ENCODE data around the gene EFNA5.

DNA sequence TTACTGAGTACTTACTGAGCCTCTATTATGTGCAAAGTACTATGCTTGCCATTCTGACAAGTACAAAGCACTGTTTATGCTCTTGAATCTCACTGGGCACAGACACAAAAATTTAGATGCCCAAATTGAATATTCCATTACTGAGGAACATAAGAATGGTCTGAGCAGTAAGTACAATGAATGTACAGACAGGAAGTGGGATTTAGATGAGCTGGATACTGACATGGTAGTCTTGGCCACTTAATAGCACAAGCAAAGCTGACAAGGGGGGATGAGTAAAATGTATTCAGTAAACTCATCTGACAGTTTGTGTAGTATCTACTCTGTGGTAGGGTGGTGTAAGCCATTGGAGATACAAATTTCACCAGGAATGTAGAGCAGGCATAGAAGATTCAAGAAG, 132.4 kb downstream of the EFNA5 start:
- no peak for TF ChIP-seq POLR2A (IDR thresholded peaks at IDR 0.05)
- TF ChIP-seq, protein P1, sequence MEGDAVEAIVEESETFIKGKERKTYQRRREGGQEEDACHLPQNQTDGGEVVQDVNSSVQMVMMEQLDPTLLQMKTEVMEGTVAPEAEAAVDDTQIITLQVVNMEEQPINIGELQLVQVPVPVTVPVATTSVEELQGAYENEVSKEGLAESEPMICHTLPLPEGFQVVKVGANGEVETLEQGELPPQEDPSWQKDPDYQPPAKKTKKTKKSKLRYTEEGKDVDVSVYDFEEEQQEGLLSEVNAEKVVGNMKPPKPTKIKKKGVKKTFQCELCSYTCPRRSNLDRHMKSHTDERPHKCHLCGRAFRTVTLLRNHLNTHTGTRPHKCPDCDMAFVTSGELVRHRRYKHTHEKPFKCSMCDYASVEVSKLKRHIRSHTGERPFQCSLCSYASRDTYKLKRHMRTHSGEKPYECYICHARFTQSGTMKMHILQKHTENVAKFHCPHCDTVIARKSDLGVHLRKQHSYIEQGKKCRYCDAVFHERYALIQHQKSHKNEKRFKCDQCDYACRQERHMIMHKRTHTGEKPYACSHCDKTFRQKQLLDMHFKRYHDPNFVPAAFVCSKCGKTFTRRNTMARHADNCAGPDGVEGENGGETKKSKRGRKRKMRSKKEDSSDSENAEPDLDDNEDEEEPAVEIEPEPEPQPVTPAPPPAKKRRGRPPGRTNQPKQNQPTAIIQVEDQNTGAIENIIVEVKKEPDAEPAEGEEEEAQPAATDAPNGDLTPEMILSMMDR (IDR thresholded peaks at IDR 0.05) = no peak

All from suprapubic skin (tissue), 3 donors.